ENCODE results near the gene NGLY1.

NGLY1 gene

DNA sequence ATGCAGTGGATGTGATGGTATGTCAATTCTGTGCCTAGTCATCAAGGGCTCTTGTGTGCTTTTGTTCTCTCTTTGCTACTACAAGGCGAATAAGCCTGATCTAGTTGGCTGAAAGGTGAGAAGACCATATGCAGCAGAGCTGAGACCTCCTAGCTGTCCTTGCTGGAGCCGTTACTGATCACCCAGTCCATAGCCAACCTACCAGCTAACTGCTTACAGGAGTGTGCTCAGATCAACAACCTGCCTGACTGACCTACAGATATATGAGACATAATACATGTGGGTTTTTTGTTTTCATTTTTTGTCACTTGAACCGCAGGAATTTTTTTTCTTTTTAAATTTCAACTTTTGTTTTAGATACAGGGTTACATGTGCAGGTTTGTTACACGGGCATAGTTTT is 29.4 kb upstream of the NGLY1 start:
- no peaks in the 10 kb centered on the region for H3K27me3 ChIP-seq (ENCODE audit: control insufficient read depth, insufficient read depth, low read length)
- H3K4me3 ChIP-seq (ENCODE audit: low read length) = no peak overlapping the region
- no peaks in the 10 kb centered on the region for H3K4me1 ChIP-seq (ENCODE audit: control insufficient read depth, insufficient read depth, low read length)
- no peak overlapping the region for H3K9ac ChIP-seq (ENCODE audit: low read length)
- no peak overlapping the region for H3K27ac ChIP-seq (ENCODE audit: low read depth, low read length)
- H3K36me3 ChIP-seq (ENCODE audit: control insufficient read depth, insufficient read depth, low read length) = no peaks in the 10 kb centered on the region

DNA sequence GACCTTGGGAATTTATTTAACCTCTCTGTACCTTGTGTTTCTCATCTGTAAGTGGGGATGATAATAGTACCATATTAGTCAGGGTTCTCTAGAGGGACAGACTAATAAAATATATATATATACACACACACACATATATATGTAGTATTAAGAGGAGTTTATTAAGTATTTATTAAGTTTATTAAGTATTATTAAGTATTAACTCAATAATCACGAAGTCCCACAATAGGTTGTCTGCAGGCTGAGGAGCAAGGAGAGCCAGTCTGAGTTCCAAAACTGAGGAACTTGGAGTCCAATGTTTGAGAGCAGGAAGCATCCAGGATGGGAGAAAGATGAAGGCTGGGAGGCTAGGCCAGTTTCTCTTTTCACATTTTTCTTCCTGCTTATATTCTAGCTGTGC is 21.4 kb upstream of the NGLY1 start:
- Histone ChIP-seq H3K36me3 (ENCODE audit: control insufficient read depth, insufficient read depth, low read length) (no peaks in the 10 kb centered on the region), H3K27me3 (ENCODE audit: control insufficient read depth, insufficient read depth, low read length) (no peaks in the 10 kb centered on the region), H3K4me3 (ENCODE audit: low read length) (no peak overlapping the region), H3K27ac (ENCODE audit: low read depth, low read length) (no peak overlapping the region), H3K4me1 (ENCODE audit: control insufficient read depth, insufficient read depth, low read length) (no peaks in the 10 kb centered on the region), H3K9ac (ENCODE audit: low read length) (no peak overlapping the region)

DNA sequence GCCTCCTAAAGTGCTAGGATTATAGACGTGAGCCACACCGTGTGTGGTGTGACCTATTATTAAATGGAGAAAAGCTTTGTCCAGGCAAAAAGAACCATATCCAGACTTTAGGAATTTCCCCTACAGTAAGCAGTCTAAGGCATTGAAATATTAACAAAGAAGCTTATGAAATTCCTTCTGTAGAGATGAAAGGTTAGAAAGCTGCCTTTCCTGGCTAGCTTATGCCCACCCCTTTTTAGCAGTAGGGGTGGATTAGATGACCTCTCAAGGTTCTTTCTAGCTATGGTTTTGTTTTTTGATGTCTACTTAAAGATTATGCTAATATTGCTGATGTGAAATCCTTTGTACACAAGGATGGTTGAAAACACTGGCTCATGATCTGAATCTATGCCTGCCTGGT is 20.6 kb upstream of the NGLY1 start:
- H3K27ac ChIP-seq (ENCODE audit: low read depth, low read length) = no peak overlapping the region
- H3K9ac ChIP-seq (ENCODE audit: low read length) = no peak overlapping the region
- no peaks in the 10 kb centered on the region for H3K4me1 ChIP-seq (ENCODE audit: control insufficient read depth, insufficient read depth, low read length)
- H3K4me3 ChIP-seq (ENCODE audit: low read length) = no peak overlapping the region
- H3K27me3 ChIP-seq (ENCODE audit: control insufficient read depth, insufficient read depth, low read length) = no peaks in the 10 kb centered on the region
- no peaks in the 10 kb centered on the region for H3K36me3 ChIP-seq (ENCODE audit: control insufficient read depth, insufficient read depth, low read length)

DNA sequence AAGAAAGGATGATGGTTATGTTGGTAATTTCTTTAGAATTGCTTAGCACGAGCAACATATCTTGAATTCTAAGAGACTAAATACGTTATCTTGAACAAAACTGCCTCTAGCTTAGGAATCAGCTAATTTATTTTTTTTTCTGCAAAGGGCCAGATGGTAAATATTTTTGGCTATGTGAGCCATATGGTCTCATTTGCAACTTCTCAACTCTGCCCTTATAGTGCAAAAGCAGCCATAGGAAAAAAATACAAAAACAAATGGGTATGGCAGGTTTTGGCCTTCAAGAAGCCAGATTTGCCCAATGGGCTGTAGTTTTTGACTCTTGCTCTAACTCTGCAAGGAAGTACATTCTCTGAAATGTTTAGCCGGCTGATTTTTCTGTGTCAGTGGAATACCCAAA is 18.5 kb upstream of the NGLY1 start:
- Histone ChIP-seq H3K9ac (ENCODE audit: low read length) (no peak overlapping the region), H3K27me3 (ENCODE audit: control insufficient read depth, insufficient read depth, low read length) (no peaks in the 10 kb centered on the region), H3K4me1 (ENCODE audit: control insufficient read depth, insufficient read depth, low read length) (no peaks in the 10 kb centered on the region), H3K36me3 (ENCODE audit: control insufficient read depth, insufficient read depth, low read length) (no peaks in the 10 kb centered on the region), H3K4me3 (ENCODE audit: low read length) (no peak overlapping the region), H3K27ac (ENCODE audit: low read depth, low read length) (no peak overlapping the region)

DNA sequence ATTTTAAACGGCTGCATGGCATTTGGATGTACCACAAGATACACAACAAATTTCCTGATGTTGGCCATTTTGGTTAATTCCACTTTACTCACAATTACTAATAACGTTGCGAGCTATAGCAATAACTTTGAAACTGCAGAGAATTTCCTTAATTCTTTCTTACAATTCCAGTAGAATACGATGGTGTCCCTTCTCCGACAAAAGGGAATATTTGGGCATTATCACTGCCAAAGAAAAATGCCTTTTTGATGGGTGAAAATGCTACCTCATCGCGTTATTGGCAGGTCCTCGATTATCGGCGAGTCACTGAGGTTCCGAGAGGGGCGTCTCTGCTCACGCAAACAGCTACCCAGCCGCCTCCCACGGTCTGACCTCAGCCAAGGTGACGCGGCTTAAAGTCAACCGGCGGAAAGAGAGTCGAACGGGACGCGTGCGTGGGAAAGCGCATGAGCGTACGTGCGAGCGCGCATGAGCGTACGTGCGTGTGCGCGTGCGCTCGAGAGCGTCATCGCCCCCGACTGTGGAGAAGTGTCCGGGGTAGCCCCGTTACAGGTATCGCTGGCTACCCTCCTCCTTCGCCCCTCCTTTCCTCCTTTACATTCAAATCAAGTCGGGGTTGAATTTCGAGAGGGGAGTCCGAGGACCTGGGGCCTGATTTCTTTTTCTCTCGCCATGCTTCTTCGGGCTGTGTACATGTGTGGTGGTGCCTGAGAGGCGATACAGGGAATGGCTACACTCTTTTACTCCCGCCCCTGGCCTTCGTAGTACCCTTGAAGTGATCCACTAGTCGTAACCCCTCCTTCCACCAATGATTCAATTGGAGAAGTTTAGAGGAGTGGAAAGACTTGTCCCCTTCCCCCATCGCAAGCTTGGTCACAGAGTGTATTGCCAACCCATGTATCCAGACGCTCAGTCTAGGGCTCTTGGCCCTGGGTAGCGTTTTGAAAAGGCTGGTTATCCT is 6.6 kb upstream of the NGLY1 start, which contains the start of gene OXSM:
TSS of gene OXSM (plus strand) at position 495 of the 961 bp plus-strand sequence. CDS start 931 bp downstream, outside the sequence.
- Histone ChIP-seq H3K4me1 (ENCODE audit: control insufficient read depth, insufficient read depth, low read length) (peaks cover 3% of the 10 kb centered on the region), H3K4me3 (ENCODE audit: low read length) (peak within 1 kb of the TSS; percentile 93), H3K36me3 (ENCODE audit: control insufficient read depth, insufficient read depth, low read length) (no peaks in the 10 kb centered on the region), H3K9ac (ENCODE audit: low read length) (peak within 1 kb of the TSS; percentile 71), H3K27me3 (ENCODE audit: control insufficient read depth, insufficient read depth, low read length) (no peaks in the 10 kb centered on the region), H3K27ac (ENCODE audit: low read depth, low read length) (peak within 1 kb of the TSS; percentile 87)

DNA sequence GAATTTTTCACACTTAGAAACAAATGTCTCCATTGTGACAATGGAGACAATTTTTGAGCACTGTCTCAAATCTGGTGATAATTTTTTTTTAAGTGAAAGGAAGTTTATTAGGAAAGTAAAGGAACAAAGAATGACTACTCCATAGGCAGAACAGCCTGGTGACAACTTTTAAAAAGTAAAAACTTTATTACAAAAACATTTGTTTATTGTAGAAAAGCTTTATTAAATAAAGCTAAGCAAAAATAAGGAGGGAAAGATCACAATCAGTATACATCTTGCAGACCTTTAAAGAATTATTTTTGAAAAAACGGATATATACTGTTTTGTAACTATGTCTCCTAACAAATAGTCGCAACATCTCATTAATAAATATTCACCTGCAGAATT is 6.0 kb upstream of the NGLY1 start:
- Histone ChIP-seq H3K9ac (ENCODE audit: low read length) (no peak overlapping the region), H3K4me3 (ENCODE audit: low read length) (peak overlapping the region; percentile 93), H3K4me1 (ENCODE audit: control insufficient read depth, insufficient read depth, low read length) (peaks cover 3% of the 10 kb centered on the region), H3K36me3 (ENCODE audit: control insufficient read depth, insufficient read depth, low read length) (no peaks in the 10 kb centered on the region), H3K27me3 (ENCODE audit: control insufficient read depth, insufficient read depth, low read length) (no peaks in the 10 kb centered on the region), H3K27ac (ENCODE audit: low read depth, low read length) (no peak overlapping the region)

DNA sequence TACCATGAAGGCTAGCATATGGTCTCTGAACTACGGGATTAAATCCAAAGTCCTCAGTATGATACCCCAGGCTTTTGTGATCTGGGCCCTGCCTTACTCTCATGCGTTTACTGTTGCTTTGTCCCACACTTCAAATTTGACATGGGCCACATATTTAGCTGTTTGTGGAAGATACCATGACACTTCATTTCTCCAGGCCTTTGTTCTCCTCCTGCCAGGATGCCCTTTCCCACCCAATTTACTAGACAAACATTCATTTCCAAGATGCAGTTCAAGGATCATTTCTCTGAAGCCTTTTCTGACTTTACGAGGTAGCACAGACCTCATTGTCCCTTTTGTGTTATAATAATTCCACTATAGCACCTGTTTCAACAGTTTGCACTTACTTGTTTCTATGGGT is 4.4 kb upstream of the NGLY1 start:
- no peak overlapping the region for H3K27ac ChIP-seq (ENCODE audit: low read depth, low read length)
- no peaks in the 10 kb centered on the region for H3K36me3 ChIP-seq (ENCODE audit: control insufficient read depth, insufficient read depth, low read length)
- H3K4me1 ChIP-seq (ENCODE audit: control insufficient read depth, insufficient read depth, low read length) = peaks cover 3% of the 10 kb centered on the region
- no peaks in the 10 kb centered on the region for H3K27me3 ChIP-seq (ENCODE audit: control insufficient read depth, insufficient read depth, low read length)
- no peak overlapping the region for H3K9ac ChIP-seq (ENCODE audit: low read length)
- H3K4me3 ChIP-seq (ENCODE audit: low read length) = no peak overlapping the region

DNA sequence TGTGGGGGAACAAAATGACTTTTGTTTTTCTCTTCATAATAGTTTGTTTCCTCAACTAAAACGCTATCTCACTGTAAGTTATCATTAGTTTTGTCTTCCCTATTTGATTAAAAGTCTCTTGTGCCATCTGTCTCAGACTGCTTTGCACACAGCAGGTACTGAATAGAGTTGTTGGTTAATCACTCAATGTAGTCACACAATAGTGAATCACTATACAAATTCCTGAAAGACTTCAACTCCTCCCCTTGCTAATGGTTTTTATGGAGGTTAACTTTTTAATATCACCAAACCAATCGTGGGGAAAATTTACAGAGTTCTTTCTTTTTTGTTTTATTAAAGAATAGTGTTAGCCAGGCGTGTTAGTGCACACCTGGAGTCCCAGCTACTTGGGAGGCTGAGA is 2.6 kb upstream of the NGLY1 start:
- H3K36me3 ChIP-seq (ENCODE audit: control insufficient read depth, insufficient read depth, low read length) = no peaks in the 10 kb centered on the region
- H3K27ac ChIP-seq (ENCODE audit: low read depth, low read length) = no peak overlapping the region
- no peak overlapping the region for H3K9ac ChIP-seq (ENCODE audit: low read length)
- no peak overlapping the region for H3K4me3 ChIP-seq (ENCODE audit: low read length)
- peaks cover 11% of the 10 kb centered on the region for H3K4me1 ChIP-seq (ENCODE audit: control insufficient read depth, insufficient read depth, low read length)
- no peaks in the 10 kb centered on the region for H3K27me3 ChIP-seq (ENCODE audit: control insufficient read depth, insufficient read depth, low read length)

DNA sequence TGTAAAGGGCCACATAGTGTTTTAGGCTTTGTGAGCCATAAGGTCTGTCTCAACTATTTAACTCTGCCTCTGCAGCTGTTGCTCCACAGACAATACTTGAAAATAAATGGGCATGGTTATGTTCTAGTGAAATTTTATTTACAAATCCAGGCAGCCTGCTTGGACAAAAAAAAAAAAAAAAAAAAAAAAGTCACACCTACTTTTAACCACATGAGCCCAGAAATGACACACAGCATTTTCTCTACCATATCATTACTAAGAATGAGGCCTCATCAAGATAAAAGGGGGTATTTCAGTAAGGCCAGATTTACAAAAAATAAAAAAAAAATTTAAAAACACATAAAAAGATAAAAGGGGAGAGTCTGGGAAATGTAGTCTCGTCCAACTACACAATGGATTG is 1.7 kb upstream of the NGLY1 start:
- no peak overlapping the region for H3K4me3 ChIP-seq (ENCODE audit: low read length)
- H3K27me3 ChIP-seq (ENCODE audit: control insufficient read depth, insufficient read depth, low read length) = no peaks in the 10 kb centered on the region
- no peak overlapping the region for H3K27ac ChIP-seq (ENCODE audit: low read depth, low read length)
- H3K36me3 ChIP-seq (ENCODE audit: control insufficient read depth, insufficient read depth, low read length) = no peaks in the 10 kb centered on the region
- peaks cover 11% of the 10 kb centered on the region for H3K4me1 ChIP-seq (ENCODE audit: control insufficient read depth, insufficient read depth, low read length)
- no peak overlapping the region for H3K9ac ChIP-seq (ENCODE audit: low read length)

DNA sequence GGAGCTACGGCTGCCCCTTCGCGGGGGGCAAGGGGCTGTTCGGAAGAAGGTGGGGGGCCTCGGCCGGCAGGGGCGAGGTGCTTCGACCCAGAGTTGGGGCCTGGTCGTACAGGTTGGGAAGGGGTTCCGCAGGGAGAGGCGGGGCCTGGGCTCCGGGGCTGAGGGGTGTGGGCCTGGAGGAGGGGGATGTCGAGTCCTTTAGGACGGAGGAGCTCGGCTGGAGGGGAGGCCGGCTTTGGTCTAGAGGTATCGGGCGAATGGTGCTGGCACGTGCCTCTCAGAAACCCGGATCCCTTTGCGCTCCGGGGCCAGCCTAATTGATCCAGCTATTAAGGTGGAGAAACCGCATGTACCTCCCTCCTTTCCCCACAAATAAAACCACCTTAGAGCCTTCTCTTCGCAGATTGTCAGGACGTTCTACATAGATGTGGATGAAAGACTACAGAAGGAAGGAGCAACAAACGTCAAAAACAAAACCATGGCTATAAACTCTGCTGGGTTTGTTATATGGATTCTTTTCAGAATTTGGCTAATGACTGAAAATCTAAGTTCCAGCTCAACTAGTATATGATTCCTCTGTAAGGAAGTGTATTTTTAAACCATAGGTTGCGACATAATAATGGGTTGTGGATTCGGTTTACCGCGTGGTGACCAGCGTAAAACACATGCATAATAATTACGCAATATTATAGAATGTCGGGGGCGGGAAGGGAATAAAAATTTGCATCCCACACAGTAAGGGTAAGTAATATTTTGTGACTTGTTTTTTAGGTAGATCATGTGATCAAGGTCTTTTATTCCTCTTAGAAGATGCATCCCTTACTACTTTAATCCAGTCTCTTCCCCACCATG is 644 bp upstream of the NGLY1 start:
- Histone ChIP-seq H3K27ac (ENCODE audit: low read depth, low read length) (peak overlapping the region; percentile 85), H3K4me1 (ENCODE audit: control insufficient read depth, insufficient read depth, low read length) (peaks cover 11% of the 10 kb centered on the region), H3K9ac (ENCODE audit: low read length) (peak overlapping the region; percentile 40), H3K36me3 (ENCODE audit: control insufficient read depth, insufficient read depth, low read length) (no peaks in the 10 kb centered on the region), H3K4me3 (ENCODE audit: low read length) (peak overlapping the region; percentile 92), H3K27me3 (ENCODE audit: control insufficient read depth, insufficient read depth, low read length) (no peaks in the 10 kb centered on the region)

DNA sequence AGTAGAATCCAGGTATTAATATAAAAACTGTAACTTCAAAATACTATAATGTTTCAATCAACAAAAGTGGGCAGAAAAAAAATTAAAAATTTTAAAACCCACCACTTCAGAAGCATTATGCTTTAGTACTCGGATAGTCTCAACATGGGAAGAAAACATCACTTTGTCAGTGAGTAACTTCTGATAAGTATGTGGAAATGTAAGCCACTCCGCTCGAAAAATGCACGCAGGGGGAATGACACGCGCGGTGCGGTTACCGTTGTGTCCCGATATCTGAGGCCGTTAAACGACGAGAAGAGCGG is 656 bp downstream of the NGLY1 start:
- peak overlapping the region; percentile 80 for H3K27ac ChIP-seq (ENCODE audit: low read depth, low read length)
- H3K4me1 ChIP-seq (ENCODE audit: control insufficient read depth, insufficient read depth, low read length) = peaks cover 8% of the 10 kb centered on the region
- H3K9ac ChIP-seq (ENCODE audit: low read length) = no peak overlapping the region
- no peaks in the 10 kb centered on the region for H3K36me3 ChIP-seq (ENCODE audit: control insufficient read depth, insufficient read depth, low read length)
- H3K4me3 ChIP-seq (ENCODE audit: low read length) = peak overlapping the region; percentile 90
- H3K27me3 ChIP-seq (ENCODE audit: control insufficient read depth, insufficient read depth, low read length) = no peaks in the 10 kb centered on the region

DNA sequence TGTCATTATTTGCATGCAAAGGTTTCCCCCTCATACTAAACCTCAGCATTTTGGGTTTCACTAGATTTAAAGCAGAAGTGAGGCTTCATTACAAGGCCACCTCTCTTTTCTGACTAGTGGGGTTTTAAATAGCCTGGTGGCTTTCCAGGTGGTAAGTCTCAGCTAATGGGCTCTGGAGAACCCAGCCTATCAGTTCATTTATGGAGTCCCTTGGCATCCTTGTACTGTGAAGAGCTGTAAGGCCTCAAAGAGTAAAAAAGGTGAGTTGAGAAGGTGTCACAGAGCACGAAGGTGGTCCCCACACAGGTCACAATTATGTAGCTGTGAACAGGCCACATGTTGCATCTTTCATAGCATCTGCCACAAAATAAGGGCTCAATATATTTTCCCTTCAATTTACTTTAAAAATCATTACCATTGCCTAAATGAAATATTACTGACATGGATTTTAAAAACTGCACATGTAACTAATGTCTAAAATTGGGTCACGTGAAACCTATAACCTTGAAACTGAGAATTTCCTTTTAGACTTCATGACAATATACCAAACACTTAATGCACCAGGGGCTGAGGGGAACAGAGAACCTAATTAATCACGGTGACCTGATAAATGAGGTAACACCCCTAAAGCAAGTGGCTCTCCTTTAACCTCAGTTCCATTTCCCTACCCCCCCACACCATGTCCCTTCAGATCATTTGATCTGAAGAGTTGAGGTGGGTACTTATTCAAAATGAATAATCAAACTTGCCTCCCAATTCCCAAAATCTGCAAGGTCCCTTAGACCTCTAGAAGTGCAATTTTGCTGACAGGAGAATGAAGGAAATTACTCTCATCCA is 1.3 kb downstream of the NGLY1 start:
- H3K36me3 ChIP-seq (ENCODE audit: control insufficient read depth, insufficient read depth, low read length) = no peaks in the 10 kb centered on the region
- H3K27me3 ChIP-seq (ENCODE audit: control insufficient read depth, insufficient read depth, low read length) = no peaks in the 10 kb centered on the region
- H3K27ac ChIP-seq (ENCODE audit: low read depth, low read length) = no peak overlapping the region
- H3K4me1 ChIP-seq (ENCODE audit: control insufficient read depth, insufficient read depth, low read length) = peaks cover 8% of the 10 kb centered on the region
- H3K9ac ChIP-seq (ENCODE audit: low read length) = no peak overlapping the region
- H3K4me3 ChIP-seq (ENCODE audit: low read length) = peak overlapping the region; percentile 90

Measured in rectal smooth muscle tissue (tissue), 1 donor.